Bronchial epithelial cell (primary cell): Measurements from ENCODE around the gene PRDM4. TPM values are rescaled to one million over a fixed set of nuclear protein-coding genes. Genes with fewer than 3 reads are reported as not detected.
A peak's percentile ranks its signal among the peaks of the same experiment; 100 is the strongest.
"Not testable (repeated sequence)": the region's sequence is repeated elsewhere in the genome, so short reads cannot be mapped to it uniquely, and the experiment has no call there.

ENCODE experiments used
- DNase-seq: peaks from one replicate; pipeline ENCODE4 v3.0.0-alpha.2; 2010; ENCODE audit warnings: low read depth
- FAIRE-seq: peaks from 2 replicates; lab custom pipeline; 2011; peaks lifted over from hg19 to GRCh38; lab: Jason Lieb, UNC
- H3K27me3 ChIP-seq: 2 replicates; pipeline ENCODE4 v1.5.1; 2011; ENCODE audit warnings: low read length; ENCODE audit not compliant: control insufficient read depth, insufficient read depth
- H3K36me3 ChIP-seq: 2 replicates; pipeline ENCODE4 v1.5.1; 2011; ENCODE audit warnings: low read length; ENCODE audit not compliant: control insufficient read depth, insufficient read depth
- H3K4me3 ChIP-seq: 2 replicates; pipeline ENCODE4 v1.5.1; 2011; ENCODE audit warnings: mild to moderate bottlenecking, low read depth, low read length, control low read depth
- CTCF ChIP-seq: IDR thresholded peaks from 2 replicates; pipeline ENCODE4 v1.5.1; 2011; ENCODE audit warnings: mild to moderate bottlenecking, moderate library complexity, low read length, control low read depth, inconsistent platforms; ENCODE audit not compliant: insufficient read depth, severe bottlenecking
- total RNA-seq: library from RNA; depleted of rRNA; stranded (reverse); fragments of >200 nt; gene quantifications from 2 replicates; pipeline ENCODE4 v1.2.1, GENCODE V29; 2014

The PRDM4 gene
- total RNA-seq, 1 donor from 2014 or later = 21.3 TPM

- peaks cover under 1% of the 10 kb centered on the region for H3K36me3 ChIP-seq
- FAIRE-seq (peak; percentile 50), DNase-seq (no peak)
- no peak overlapping the region for H3K4me3 ChIP-seq
- TF ChIP-seq CTCF = no peak
- no peaks in the 10 kb centered on the region for H3K27me3 ChIP-seq
Measured at GRCh38 chr12:107718606-107719005, 42.3 kb downstream of the PRDM4 start.

- Histone ChIP-seq H3K27me3 (no peaks in the 10 kb centered on the region), H3K36me3 (peaks cover 10% of the 10 kb centered on the region), H3K4me3 (no peak overlapping the region)
- FAIRE-seq = no peak
- no peak for DNase-seq
- no peak for TF ChIP-seq CTCF
Measured at GRCh38 chr12:107715780-107716179, 45.2 kb downstream of the PRDM4 start.

GRCh38 chr12:107705522-107705921, 55.4 kb downstream of the PRDM4 start:
- FAIRE-seq, H3K27me3 ChIP-seq, H3K36me3 ChIP-seq, DNase-seq, H3K4me3 ChIP-seq: not testable (repeated sequence)

- FAIRE-seq (no peak), DNase-seq (peak; percentile 10)
- H3K36me3 ChIP-seq = peaks cover 11% of the 10 kb centered on the region
- no peak for TF ChIP-seq CTCF
- no peak overlapping the region for H3K4me3 ChIP-seq
- H3K27me3 ChIP-seq = no peaks in the 10 kb centered on the region
Measured at GRCh38 chr12:107704041-107704440, 56.9 kb downstream of the PRDM4 start.

GRCh38 chr12:107702106-107702505, 58.8 kb downstream of the PRDM4 start:
- no peak for DNase-seq
- FAIRE-seq = no peak
- Histone ChIP-seq H3K36me3 (peaks cover 15% of the 10 kb centered on the region), H3K27me3 (no peaks in the 10 kb centered on the region), H3K4me3 (no peak overlapping the region)
- no peak for TF ChIP-seq CTCF

GRCh38 chr12:107695772-107696171, 65.2 kb downstream of the PRDM4 start:
- H3K36me3 ChIP-seq = peaks cover 28% of the 10 kb centered on the region
- not testable (repeated sequence) for H3K27me3 ChIP-seq, H3K4me3 ChIP-seq, FAIRE-seq
- DNase-seq = peak; percentile 48
- peak; percentile 18 for TF ChIP-seq CTCF
